Neural cell (in vitro differentiated cells): ENCODE measurements around the gene VGF. TPM values are rescaled to one million over a fixed set of nuclear protein-coding genes. Genes with fewer than 3 reads are reported as not detected.

Experiments
- H2AFZ ChIP-seq: fragments of 200-600, 300-800 bp; sonication (generic), shearing (Covaris generic); 2 replicates; pipeline ENCODE4 v1.6.0; 2014; ENCODE audit warnings: low read depth, mild to moderate bottlenecking, antibody characterized with exemption, low read length, moderate library complexity
- H3F3A ChIP-seq: fragments of 200-600 bp; shearing (Covaris generic); 2 replicates; pipeline ENCODE4 v1.6.1; 2016; ENCODE audit warnings: mild to moderate bottlenecking, moderate library complexity, mixed read lengths, antibody characterized with exemption, low read length; ENCODE audit not compliant: insufficient read depth, poor library complexity, severe bottlenecking
- H3K27ac ChIP-seq: fragments of 200-600, 300-800 bp; sonication (generic), shearing (Covaris generic); 2 replicates; pipeline ENCODE4 v1.5.1; 2014; ENCODE audit warnings: mild to moderate bottlenecking, low read length, moderate library complexity
- H3K27me3 ChIP-seq: fragments of 300-800, 200-600 bp; sonication (generic), shearing (Covaris generic); 2 replicates; pipeline ENCODE4 v1.6.0; 2014; ENCODE audit warnings: mild to moderate bottlenecking, low read depth, low read length, moderate library complexity; ENCODE audit not compliant: insufficient read depth
- H3K36me3 ChIP-seq: fragments of 300-800, 200-600 bp; sonication (generic), shearing (Covaris generic); 2 replicates; pipeline ENCODE4 v1.5.1; 2014; ENCODE audit warnings: mild to moderate bottlenecking, antibody characterized with exemption, low read length, moderate library complexity; ENCODE audit not compliant: insufficient read depth
- H3K4me2 ChIP-seq: fragments of 300-800, 200-600 bp; sonication (generic), shearing (Covaris generic); 2 replicates; pipeline ENCODE4 v1.6.0; 2014; ENCODE audit warnings: mild to moderate bottlenecking, low read length
- H3K4me3 ChIP-seq: fragments of 300-800, 200-600 bp; sonication (generic), shearing (Covaris generic); 2 replicates; pipeline ENCODE4 v1.5.1; 2014; ENCODE audit warnings: mild to moderate bottlenecking, low read length, moderate library complexity
- H3K79me2 ChIP-seq: fragments of 200-600 bp; shearing (Covaris generic); replicated peaks from 2 replicates; pipeline ENCODE4 v1.6.0; 2014; ENCODE audit warnings: mild to moderate bottlenecking, low read length, moderate library complexity; ENCODE audit not compliant: insufficient read depth
- H3K9ac ChIP-seq: fragments of 300-800, 200-600 bp; sonication (generic), shearing (Covaris generic); 2 replicates; pipeline ENCODE4 v1.6.1; 2016; ENCODE audit warnings: mild to moderate bottlenecking, low read length, mixed read lengths
- H3K9me2 ChIP-seq: fragments of 200-600 bp; shearing (Covaris generic); 2 replicates; pipeline ENCODE4 v1.6.1; 2016; ENCODE audit warnings: mild to moderate bottlenecking, low read length, mixed read lengths; ENCODE audit not compliant: insufficient read depth
- H3K9me3 ChIP-seq: fragments of 200-600, 300-800 bp; sonication (generic), shearing (Covaris generic); 2 replicates; pipeline ENCODE4 v1.6.1; 2016; ENCODE audit warnings: mild to moderate bottlenecking, mixed run types, low read length, moderate library complexity, mixed read lengths
- H4K20me1 ChIP-seq: fragments of 200-600 bp; shearing (Covaris generic); 2 replicates; pipeline ENCODE4 v1.6.1; 2016; ENCODE audit warnings: mild to moderate bottlenecking, mixed run types; ENCODE audit not compliant: insufficient read depth
- CTCF ChIP-seq: fragments of 450-650 bp; IDR thresholded peaks from 2 replicates; pipeline ENCODE4 v1.5.1; 2014; ENCODE audit warnings: antibody characterized with exemption, mild to moderate bottlenecking, moderate library complexity; ENCODE audit not compliant: poor library complexity, severe bottlenecking
- EP300 ChIP-seq: fragments of 450-650 bp; conservative IDR thresholded peaks from 2 replicates; pipeline ENCODE4 v1.6.1; 2014; ENCODE audit warnings: antibody characterized with exemption, mild to moderate bottlenecking, moderate library complexity; ENCODE audit not compliant: poor library complexity, severe bottlenecking
- EZH2 ChIP-seq: fragments of 200-600, 300-800 bp; shearing (Covaris generic), sonication (generic); IDR thresholded peaks from 2 replicates; pipeline ENCODE4 v1.6.1; 2014; ENCODE audit warnings: antibody characterized with exemption, low read length, borderline replicate concordance, mild to moderate bottlenecking; ENCODE audit not compliant: insufficient read depth, poor library complexity, severe bottlenecking
- MXI1 ChIP-seq: fragments of 450-650 bp; conservative IDR thresholded peaks from 2 replicates; pipeline ENCODE4 v1.6.1; 2014; ENCODE audit warnings: antibody characterized with exemption, mild to moderate bottlenecking; ENCODE audit not compliant: poor library complexity, severe bottlenecking
- POLR2AphosphoS5 ChIP-seq: IDR thresholded peaks from 2 replicates; pipeline ENCODE4 v1.6.1; 2012
- RAD21 ChIP-seq: fragments of 450-650 bp; conservative IDR thresholded peaks from 2 replicates; pipeline ENCODE4 v1.6.1; 2014; ENCODE audit warnings: antibody characterized with exemption, mild to moderate bottlenecking, moderate library complexity
- SMC3 ChIP-seq: fragments of 450-650 bp; conservative IDR thresholded peaks from 2 replicates; pipeline ENCODE4 v1.6.1; 2014; ENCODE audit warnings: antibody characterized with exemption, mild to moderate bottlenecking, moderate library complexity; ENCODE audit not compliant: poor library complexity
- TAF1 ChIP-seq: IDR thresholded peaks from 2 replicates; pipeline ENCODE4 v1.6.1; 2012; ENCODE audit warnings: low read depth
- polyA plus RNA-seq: library from polyadenylated mRNA; depleted of rRNA; stranded (reverse); fragments of >200 nt; gene quantifications from 2 replicates; pipeline ENCODE4 v1.2.3, GENCODE V29; 2014
- TF ChIP-seq, protein P1 (sequence below): IDR thresholded peaks from 2 replicates; pipeline ENCODE4 v1.6.1; 2012; ENCODE audit warnings: borderline replicate concordance

VGF gene
- polyA plus RNA-seq, 1 donor from 2014 or later = 39.3 TPM

GRCh38 chr7:101140746-101141382, 24.5 kb downstream of the VGF start:
- no peak overlapping the region for H3K9ac ChIP-seq
- no peak for TF ChIP-seq RAD21
- no peak for TF ChIP-seq CTCF
- TF ChIP-seq SMC3 = no peak
- no peak for TF ChIP-seq TAF1
- no peak for TF ChIP-seq EZH2
- TF ChIP-seq EP300 = no peak
- no peak for TF ChIP-seq MXI1
- TF ChIP-seq, protein P1, sequence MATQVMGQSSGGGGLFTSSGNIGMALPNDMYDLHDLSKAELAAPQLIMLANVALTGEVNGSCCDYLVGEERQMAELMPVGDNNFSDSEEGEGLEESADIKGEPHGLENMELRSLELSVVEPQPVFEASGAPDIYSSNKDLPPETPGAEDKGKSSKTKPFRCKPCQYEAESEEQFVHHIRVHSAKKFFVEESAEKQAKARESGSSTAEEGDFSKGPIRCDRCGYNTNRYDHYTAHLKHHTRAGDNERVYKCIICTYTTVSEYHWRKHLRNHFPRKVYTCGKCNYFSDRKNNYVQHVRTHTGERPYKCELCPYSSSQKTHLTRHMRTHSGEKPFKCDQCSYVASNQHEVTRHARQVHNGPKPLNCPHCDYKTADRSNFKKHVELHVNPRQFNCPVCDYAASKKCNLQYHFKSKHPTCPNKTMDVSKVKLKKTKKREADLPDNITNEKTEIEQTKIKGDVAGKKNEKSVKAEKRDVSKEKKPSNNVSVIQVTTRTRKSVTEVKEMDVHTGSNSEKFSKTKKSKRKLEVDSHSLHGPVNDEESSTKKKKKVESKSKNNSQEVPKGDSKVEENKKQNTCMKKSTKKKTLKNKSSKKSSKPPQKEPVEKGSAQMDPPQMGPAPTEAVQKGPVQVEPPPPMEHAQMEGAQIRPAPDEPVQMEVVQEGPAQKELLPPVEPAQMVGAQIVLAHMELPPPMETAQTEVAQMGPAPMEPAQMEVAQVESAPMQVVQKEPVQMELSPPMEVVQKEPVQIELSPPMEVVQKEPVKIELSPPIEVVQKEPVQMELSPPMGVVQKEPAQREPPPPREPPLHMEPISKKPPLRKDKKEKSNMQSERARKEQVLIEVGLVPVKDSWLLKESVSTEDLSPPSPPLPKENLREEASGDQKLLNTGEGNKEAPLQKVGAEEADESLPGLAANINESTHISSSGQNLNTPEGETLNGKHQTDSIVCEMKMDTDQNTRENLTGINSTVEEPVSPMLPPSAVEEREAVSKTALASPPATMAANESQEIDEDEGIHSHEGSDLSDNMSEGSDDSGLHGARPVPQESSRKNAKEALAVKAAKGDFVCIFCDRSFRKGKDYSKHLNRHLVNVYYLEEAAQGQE = no peak
- no peak for TF ChIP-seq POLR2AphosphoS5
- no peak overlapping the region for H3K27ac ChIP-seq
- no peak overlapping the region for H3K4me2 ChIP-seq
- no peaks in the 10 kb centered on the region for H3F3A ChIP-seq
- no peaks in the 10 kb centered on the region for H3K9me3 ChIP-seq
- no peaks in the 10 kb centered on the region for H3K27me3 ChIP-seq
- no peaks in the 10 kb centered on the region for H3K9me2 ChIP-seq
- no peaks in the 10 kb centered on the region for H3K79me2 ChIP-seq
- no peak overlapping the region for H2AFZ ChIP-seq
- H3K36me3 ChIP-seq = no peaks in the 10 kb centered on the region
- no peaks in the 10 kb centered on the region for H4K20me1 ChIP-seq
- H3K4me3 ChIP-seq = no peak overlapping the region

DNA sequence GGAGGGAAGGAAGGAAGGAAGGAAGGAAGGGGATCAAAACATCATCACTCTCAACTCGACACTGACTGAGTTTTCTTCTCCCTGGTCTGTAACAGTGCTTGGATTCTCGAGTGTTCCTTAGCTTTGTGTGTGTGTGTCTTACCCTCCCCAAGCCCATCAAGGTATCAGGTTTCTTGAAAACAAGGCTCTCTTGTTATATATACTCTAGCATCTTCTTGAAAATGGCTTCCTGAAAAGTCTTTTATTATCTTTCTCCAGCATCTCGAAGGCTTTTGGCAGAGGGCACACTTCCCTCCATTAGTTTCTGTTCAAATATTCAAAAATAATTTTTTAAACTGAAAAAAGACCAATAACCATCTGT, 25.1 kb downstream of the VGF start:
- Histone ChIP-seq H2AFZ (no peak overlapping the region), H3K9me3 (no peaks in the 10 kb centered on the region), H3K36me3 (no peaks in the 10 kb centered on the region), H3K9ac (no peak overlapping the region), H3K9me2 (no peaks in the 10 kb centered on the region), H3K27ac (no peak overlapping the region), H3K27me3 (no peaks in the 10 kb centered on the region), H3F3A (no peaks in the 10 kb centered on the region), H3K4me3 (no peak overlapping the region), H3K4me2 (no peak overlapping the region), H3K79me2 (no peaks in the 10 kb centered on the region), H4K20me1 (no peaks in the 10 kb centered on the region)
- no peak for TF ChIP-seq EP300
- TF ChIP-seq RAD21 = no peak
- no peak for TF ChIP-seq POLR2AphosphoS5
- no peak for TF ChIP-seq TAF1
- TF ChIP-seq CTCF = no peak
- no peak for TF ChIP-seq EZH2
- TF ChIP-seq MXI1 = no peak
- no peak for TF ChIP-seq SMC3
- TF ChIP-seq, protein P1 = no peak
